ENCODE measurements around the gene FCER1G. TPM values are rescaled to one million over a fixed set of nuclear protein-coding genes. Genes with fewer than 3 reads are reported as not detected.

The FCER1G gene
- total RNA-seq, 1 experiment from 2014 or later = not detected

DNA sequence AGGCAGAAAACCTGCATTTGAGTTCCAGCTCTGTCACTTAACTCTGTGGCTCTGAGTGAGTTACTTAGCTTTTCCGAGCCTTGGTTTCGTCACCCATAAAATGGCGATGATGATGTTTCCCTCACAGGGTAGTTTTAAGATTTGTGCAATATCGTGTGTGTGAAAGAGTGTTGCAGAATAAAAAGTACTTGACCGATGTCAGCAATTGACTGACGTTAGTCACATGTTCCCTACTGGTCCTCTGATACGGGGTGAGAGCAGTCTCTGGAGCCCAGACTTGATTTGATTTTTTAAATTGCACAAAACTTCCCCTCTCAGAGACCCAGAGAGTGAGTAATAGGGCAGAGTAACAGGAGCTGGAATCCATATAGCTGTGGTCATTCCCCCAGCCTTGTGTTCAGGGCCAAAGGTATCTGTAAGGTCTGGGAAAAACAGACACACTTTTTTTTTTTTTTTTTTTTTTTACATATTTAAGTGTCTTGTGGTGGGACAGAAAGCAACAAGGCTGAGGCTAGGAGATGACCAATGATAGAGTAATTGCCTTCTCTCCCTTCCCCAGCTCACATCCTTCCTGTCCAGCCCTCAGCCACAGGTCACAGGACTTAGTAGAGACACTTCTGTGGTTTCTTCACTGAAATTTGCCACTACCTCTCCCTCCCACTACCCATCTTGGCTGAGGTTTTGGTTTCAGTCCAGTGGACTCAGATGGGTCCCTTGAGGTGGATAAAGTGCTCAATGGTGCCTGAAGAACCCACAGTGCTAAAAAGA is 2.0 kb downstream of the FCER1G start:
- Histone ChIP-seq H3K9me2 (replicated peaks; ENCODE audit: low read length) (no peaks in the 10 kb centered on the region), H3K4me1 (ENCODE audit: insufficient read depth, low read length) (no peaks in the 10 kb centered on the region), H3K9ac (ENCODE audit: low read length) (no peak overlapping the region), H3K9me3 (ENCODE audit: low read length) (no peaks in the 10 kb centered on the region), H3K4me3 (ENCODE audit: low read length) (no peak overlapping the region), H3K27ac (ENCODE audit: low read length) (no peak overlapping the region), H3K36me3 (ENCODE audit: low read depth, low read length) (peaks cover 26% of the 10 kb centered on the region), H2AFZ (ENCODE audit: low read length) (no peak overlapping the region), H3F3A (ENCODE audit: low read length, unreplicated experiment) (no peaks in the 10 kb centered on the region), H4K20me1 (ENCODE audit: low read length) (no peaks in the 10 kb centered on the region), H3K4me2 (ENCODE audit: low read length) (no peak overlapping the region), H3K79me2 (ENCODE audit: low read length) (no peaks in the 10 kb centered on the region), H3K27me3 (ENCODE audit: low read length) (no peaks in the 10 kb centered on the region)
- ChIA-PET POLR2A (ENCODE audit: unreplicated experiment) (no interaction called here), CTCF (interaction anchor here (0.8 to 1.0 kb wide), 2 partner anchors 8 to 9 kb away, joined by 3 to 9 read pairs; no protein-coding TSS in a partner anchor)
- no TSS peak for BruUV-seq (replicated peaks)
- DNase-seq = no peak
- peak; percentile 63 for ATAC-seq
- TF ChIP-seq EZH2phosphoT487 (IDR thresholded peaks at IDR 0.05; ENCODE audit: borderline replicate concordance, low read length) (no peak), EZH2 (IDR thresholded peaks at IDR 0.05; ENCODE audit: low read length, unreplicated experiment) (no peak)
- TF ChIP-seq, protein P1, sequence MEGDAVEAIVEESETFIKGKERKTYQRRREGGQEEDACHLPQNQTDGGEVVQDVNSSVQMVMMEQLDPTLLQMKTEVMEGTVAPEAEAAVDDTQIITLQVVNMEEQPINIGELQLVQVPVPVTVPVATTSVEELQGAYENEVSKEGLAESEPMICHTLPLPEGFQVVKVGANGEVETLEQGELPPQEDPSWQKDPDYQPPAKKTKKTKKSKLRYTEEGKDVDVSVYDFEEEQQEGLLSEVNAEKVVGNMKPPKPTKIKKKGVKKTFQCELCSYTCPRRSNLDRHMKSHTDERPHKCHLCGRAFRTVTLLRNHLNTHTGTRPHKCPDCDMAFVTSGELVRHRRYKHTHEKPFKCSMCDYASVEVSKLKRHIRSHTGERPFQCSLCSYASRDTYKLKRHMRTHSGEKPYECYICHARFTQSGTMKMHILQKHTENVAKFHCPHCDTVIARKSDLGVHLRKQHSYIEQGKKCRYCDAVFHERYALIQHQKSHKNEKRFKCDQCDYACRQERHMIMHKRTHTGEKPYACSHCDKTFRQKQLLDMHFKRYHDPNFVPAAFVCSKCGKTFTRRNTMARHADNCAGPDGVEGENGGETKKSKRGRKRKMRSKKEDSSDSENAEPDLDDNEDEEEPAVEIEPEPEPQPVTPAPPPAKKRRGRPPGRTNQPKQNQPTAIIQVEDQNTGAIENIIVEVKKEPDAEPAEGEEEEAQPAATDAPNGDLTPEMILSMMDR (conservative IDR thresholded peaks at IDR 0.05; ENCODE audit: low read depth, low read length) = no peak
- intact Hi-C loops (cut with micrococcal nuclease) = no loop called here

DNA sequence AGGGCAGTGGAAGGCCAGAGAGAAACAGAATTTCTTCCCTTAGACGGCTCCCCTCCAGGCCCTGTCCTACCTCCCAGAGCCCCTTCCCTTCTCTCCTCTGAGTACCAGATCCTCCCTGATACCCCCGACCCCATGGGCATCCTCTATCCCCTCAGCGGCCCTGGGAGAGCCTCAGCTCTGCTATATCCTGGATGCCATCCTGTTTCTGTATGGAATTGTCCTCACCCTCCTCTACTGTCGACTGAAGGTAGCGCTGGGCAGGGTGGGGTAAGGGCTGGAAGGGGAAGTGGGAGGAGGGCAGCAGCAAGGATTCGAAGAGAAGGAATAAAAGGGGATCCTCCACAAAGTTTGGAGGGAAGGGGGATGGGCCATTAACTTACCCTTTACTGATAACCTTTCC is 2.7 kb downstream of the FCER1G start:
- intact Hi-C loops (cut with micrococcal nuclease) = no loop called here
- BruUV-seq (replicated peaks) = no TSS peak
- Histone ChIP-seq H3K36me3 (ENCODE audit: low read depth, low read length) (peaks cover 21% of the 10 kb centered on the region), H2AFZ (ENCODE audit: low read length) (no peak overlapping the region), H3K27me3 (ENCODE audit: low read length) (no peaks in the 10 kb centered on the region), H4K20me1 (ENCODE audit: low read length) (no peaks in the 10 kb centered on the region), H3K4me1 (ENCODE audit: insufficient read depth, low read length) (no peaks in the 10 kb centered on the region), H3K27ac (ENCODE audit: low read length) (no peak overlapping the region), H3K9me2 (replicated peaks; ENCODE audit: low read length) (no peaks in the 10 kb centered on the region), H3F3A (ENCODE audit: low read length, unreplicated experiment) (no peaks in the 10 kb centered on the region), H3K9ac (ENCODE audit: low read length) (no peak overlapping the region), H3K79me2 (ENCODE audit: low read length) (no peaks in the 10 kb centered on the region), H3K9me3 (ENCODE audit: low read length) (no peaks in the 10 kb centered on the region), H3K4me2 (ENCODE audit: low read length) (no peak overlapping the region), H3K4me3 (ENCODE audit: low read length) (no peak overlapping the region)
- DNase-seq (no peak), ATAC-seq (no peak)
- CTCF ChIA-PET = interaction anchor here (0.5 to 0.8 kb wide), 2 partner anchors 8 to 84 kb away, joined by 4 to 9 read pairs; no protein-coding TSS in a partner anchor
- TF ChIP-seq, protein P1 (conservative IDR thresholded peaks at IDR 0.05; ENCODE audit: low read depth, low read length) = no peak
- TF ChIP-seq EZH2 (IDR thresholded peaks at IDR 0.05; ENCODE audit: low read length, unreplicated experiment) (no peak), EZH2phosphoT487 (IDR thresholded peaks at IDR 0.05; ENCODE audit: borderline replicate concordance, low read length) (no peak)
- POLR2A ChIA-PET (ENCODE audit: unreplicated experiment) = no interaction called here
